Measurements from ENCODE around the gene ZFAND4.

- TF ChIP-seq POLR2A (IDR thresholded peaks at IDR 0.05) (no peak), CTCF (IDR thresholded peaks at IDR 0.05) (no peak)
Observed at GRCh38 chr10:45660876-45661411, 11.6 kb downstream of the ZFAND4 start.
